IMR-90 (cell line): Measurements from ENCODE around the gene LMAN2L. TPM values are rescaled to one million over a fixed set of nuclear protein-coding genes. Genes with fewer than 3 reads are reported as not detected.

ENCODE experiments used
- ATAC-seq: fragments of 200-7000 bp; cut with Tn5 transposase; 2 replicates; pipeline ENCODE4 v1.9.1; 2020; ENCODE audit warnings: low read depth, mild to moderate bottlenecking, moderate library complexity
- BruUV-seq: library from RNA; stranded (reverse); fragments of 400-500 nt; replicated peaks from 2 replicates; lab custom pipeline; 2021; lab: Mats Ljungman, UMichigan
- CTCF ChIA-PET: fragments of 300-600 bp; formaldehyde crosslinking; extraction: SDS; loops from one replicate; lab custom pipeline; 2021; ENCODE audit warnings: antibody characterized with exemption; lab: Yijun Ruan, JAX
- POLR2A ChIA-PET: fragments of 300-600 bp; sonication (Branson Sonifier 250); formaldehyde crosslinking; loops from one replicate; lab custom pipeline; 2022; ENCODE audit warnings: antibody characterized with exemption; ENCODE audit not compliant: unreplicated experiment; lab: Charles Lee
- DNase-seq: peaks from one replicate; pipeline ENCODE4 v3.0.0; 2013
- H2AFZ ChIP-seq: replicated peaks from 2 replicates; pipeline ENCODE3; 2013; ENCODE audit warnings: low read length, mild to moderate bottlenecking; ENCODE audit not compliant: poor library complexity
- H2AK5ac ChIP-seq: 2 replicates; pipeline ENCODE4 v1.6.1; 2013; ENCODE audit warnings: low read depth, low read length, inconsistent platforms
- H2AK9ac ChIP-seq: replicated peaks from 2 replicates; pipeline ENCODE3; 2013; ENCODE audit warnings: mild to moderate bottlenecking, low read depth, low read length, moderate library complexity; ENCODE audit not compliant: poor library complexity
- H2BK120ac ChIP-seq: 2 replicates; pipeline ENCODE4 v1.6.1; 2013; ENCODE audit warnings: low read depth, low read length, inconsistent platforms
- H2BK15ac ChIP-seq: 3 replicates; pipeline ENCODE4 v1.6.1; 2013; ENCODE audit warnings: low read depth, low read length, inconsistent platforms
- H2BK20ac ChIP-seq: 2 replicates; pipeline ENCODE4 v1.6.1; 2013; ENCODE audit warnings: low read depth, mild to moderate bottlenecking, inconsistent platforms, low read length, moderate library complexity
- H2BK5ac ChIP-seq: 2 replicates; pipeline ENCODE4 v1.6.1; 2013; ENCODE audit warnings: mild to moderate bottlenecking, low read depth, low read length, inconsistent platforms; ENCODE audit not compliant: poor library complexity, severe bottlenecking
- H3K14ac ChIP-seq: replicated peaks from 2 replicates; pipeline ENCODE4 v1.6.1; 2013; ENCODE audit warnings: low read depth, low read length, inconsistent platforms
- H3K18ac ChIP-seq: 2 replicates; pipeline ENCODE4 v1.6.1; 2013; ENCODE audit warnings: low read depth, low read length, control low read depth
- H3K23ac ChIP-seq: 2 replicates; pipeline ENCODE4 v1.6.1; 2013; ENCODE audit warnings: low read depth, low read length, inconsistent platforms
- H3K27ac ChIP-seq: 2 replicates; pipeline ENCODE4 v1.5.1; 2013; ENCODE audit warnings: mild to moderate bottlenecking, control low read depth, low read length; ENCODE audit not compliant: insufficient read depth
- H3K27me3 ChIP-seq: 2 replicates; pipeline ENCODE4 v1.6.1; 2013; ENCODE audit warnings: low read length; ENCODE audit not compliant: control insufficient read depth, insufficient read depth
- H3K36me3 ChIP-seq: 2 replicates; pipeline ENCODE4 v1.6.1; 2013; ENCODE audit warnings: low read length, mixed read lengths; ENCODE audit not compliant: control insufficient read depth, insufficient read depth
- H3K4ac ChIP-seq: 2 replicates; pipeline ENCODE4 v1.6.1; 2013; ENCODE audit warnings: low read depth, low read length, inconsistent platforms
- H3K4me1 ChIP-seq: 2 replicates; pipeline ENCODE4 v1.6.1; 2013; ENCODE audit warnings: low read length, mixed read lengths; ENCODE audit not compliant: control insufficient read depth, insufficient read depth
- H3K4me2 ChIP-seq: 2 replicates; pipeline ENCODE4 v1.6.1; 2013; ENCODE audit warnings: low read depth, mild to moderate bottlenecking, control low read depth, low read length, moderate library complexity
- H3K4me3 ChIP-seq: 2 replicates; pipeline ENCODE4 v1.5.1; 2013; ENCODE audit warnings: low read depth, mild to moderate bottlenecking, control low read depth, low read length, moderate library complexity; ENCODE audit not compliant: insufficient read depth
- H3K56ac ChIP-seq: 2 replicates; pipeline ENCODE4 v1.6.1; 2013; ENCODE audit warnings: low read length, inconsistent platforms; ENCODE audit not compliant: insufficient read depth; ENCODE audit errors: extremely low read depth
- H3K79me1 ChIP-seq, 2 experiments: 2 replicates each; pipeline ENCODE4 v1.6.1; 2013; ENCODE audit warnings: low read length in 2 of 2, inconsistent platforms in 1 of 2, low read depth in 1 of 2
- H3K9ac ChIP-seq: 2 replicates; pipeline ENCODE4 v1.6.1; 2013; ENCODE audit warnings: low read depth, low read length, control low read depth
- H3K9me1 ChIP-seq: 2 replicates; pipeline ENCODE4 v1.6.1; 2013; ENCODE audit warnings: low read length, inconsistent platforms; ENCODE audit not compliant: insufficient read depth
- H3K9me3 ChIP-seq: 2 replicates; pipeline ENCODE4 v1.6.1; 2013; ENCODE audit warnings: low read length; ENCODE audit not compliant: control insufficient read depth, insufficient read depth
- H4K20me1 ChIP-seq: 2 replicates; pipeline ENCODE4 v1.6.1; 2013; ENCODE audit warnings: low read length, inconsistent platforms; ENCODE audit not compliant: insufficient read depth
- H4K5ac ChIP-seq: 2 replicates; pipeline ENCODE4 v1.6.1; 2013; ENCODE audit warnings: mild to moderate bottlenecking, low read depth, low read length, control low read depth
- H4K8ac ChIP-seq, 2 experiments: 2 replicates each; pipeline ENCODE4 v1.6.1; 2013; ENCODE audit warnings: low read depth in 2 of 2, low read length in 2 of 2, control low read depth in 1 of 2, inconsistent platforms in 1 of 2
- H4K91ac ChIP-seq: 2 replicates; pipeline ENCODE4 v1.6.1; 2013; ENCODE audit warnings: low read depth, low read length, inconsistent platforms; ENCODE audit not compliant: insufficient read depth
- BHLHE40 ChIP-seq: fragments of 150-350 bp; IDR thresholded peaks from 2 replicates; pipeline ENCODE4 v1.6.1; 2016; ENCODE audit warnings: mild to moderate bottlenecking, low read depth, low read length
- CEBPB ChIP-seq: IDR thresholded peaks from 2 replicates; pipeline ENCODE4 v1.6.1; 2012; ENCODE audit warnings: low read depth, low read length, improper control_type of control experiment
- CHD1 ChIP-seq: IDR thresholded peaks from 2 replicates; pipeline ENCODE4 v1.6.1; 2012; ENCODE audit warnings: low read depth, low read length, improper control_type of control experiment
- FOS ChIP-seq: fragments of 150-350 bp; IDR thresholded peaks from 2 replicates; pipeline ENCODE4 v1.6.1; 2016; ENCODE audit warnings: low read depth, low read length
- MAFK ChIP-seq: IDR thresholded peaks from 2 replicates; pipeline ENCODE4 v1.6.1; 2012; ENCODE audit warnings: low read depth, low read length, improper control_type of control experiment
- MAZ ChIP-seq: IDR thresholded peaks from 2 replicates; pipeline ENCODE4 v1.6.1; 2012; ENCODE audit warnings: low read depth, mild to moderate bottlenecking, low read length, improper control_type of control experiment, moderate library complexity, borderline replicate concordance
- MXI1 ChIP-seq: IDR thresholded peaks from 2 replicates; pipeline ENCODE4 v1.6.1; 2012; ENCODE audit warnings: low read depth, mild to moderate bottlenecking, low read length, moderate library complexity, borderline replicate concordance
- NFE2L2 ChIP-seq: fragments of 150-350 bp; IDR thresholded peaks from 2 replicates; pipeline ENCODE4 v1.6.1; 2016; ENCODE audit warnings: low read depth, mild to moderate bottlenecking, low read length
- POLR2A ChIP-seq: IDR thresholded peaks from 2 replicates; pipeline ENCODE4 v1.6.1; 2012; ENCODE audit warnings: mild to moderate bottlenecking, low read depth, low read length
- RAD21 ChIP-seq: IDR thresholded peaks from 2 replicates; pipeline ENCODE4 v1.6.1; 2012; ENCODE audit warnings: low read length, improper control_type of control experiment
- RCOR1 ChIP-seq: IDR thresholded peaks from 2 replicates; pipeline ENCODE4 v1.6.1; 2012; ENCODE audit warnings: mild to moderate bottlenecking, low read length, improper control_type of control experiment; ENCODE audit not compliant: insufficient replicate concordance
- RFX5 ChIP-seq: IDR thresholded peaks from 2 replicates; pipeline ENCODE4 v1.8.0; 2012; ENCODE audit warnings: low read depth, mild to moderate bottlenecking, low read length, moderate library complexity
- SMC3 ChIP-seq: fragments of 150-350 bp; IDR thresholded peaks from 2 replicates; pipeline ENCODE4 v1.6.1; 2016; ENCODE audit warnings: low read depth, mild to moderate bottlenecking, antibody characterized with exemption, low read length, moderate library complexity
- WGBS, 2 experiments: methylation state at CpG; one replicate each; pipeline versions ENCODE4 v1.1.5 to v1.1.7; 2013; ENCODE audit warnings: missing lambda C conversion rate in 2 of 2; ENCODE audit not compliant: insufficient read length in 1 of 2; ENCODE audit errors: extremely low coverage in 2 of 2; 5-methylcytosine and 5-hydroxymethylcytosine counted together
- dilution Hi-C: fragments of 300-500 bp; cut with HindIII; formaldehyde crosslinking; loops from one replicate; pipeline ENCODE4 v1.14.3; 2018; ENCODE audit warnings: low sequenced_read_pairs; ENCODE audit not compliant: unreplicated experiment
- in situ Hi-C: fragments of 300-500 bp; cut with MboI; formaldehyde crosslinking; loops from 3 replicates; pipeline ENCODE4 v1.14.3; 2019; ENCODE audit warnings: low sequenced_read_pairs, inconsistent platforms, mixed read lengths
- intact Hi-C: fragments of 100-400 bp; cut with micrococcal nuclease; formaldehyde crosslinking; loops from 2 replicates; pipeline ENCODE4 v1.10.0; 2022
- polyA plus RNA-seq, 3 experiments: library from polyadenylated mRNA; depleted of rRNA; stranded (reverse); fragments of >200 nt; gene quantifications; 2 replicates each; pipeline ENCODE4 v1.2.3, GENCODE V29; 2012; ENCODE audit warnings: low replicate concordance in 1 of 3
- total RNA-seq: library from RNA; depleted of rRNA; stranded (reverse); fragments of >200 nt; gene quantifications from 2 replicates; pipeline ENCODE4 v1.2.3, GENCODE V29; 2012
- TF ChIP-seq, protein P1 (sequence below): fragments of 150-350 bp; IDR thresholded peaks from 2 replicates; pipeline ENCODE4 v1.6.1; 2017; ENCODE audit warnings: mild to moderate bottlenecking, antibody characterized with exemption, low read length, low read depth
- TF ChIP-seq, protein P2 (sequence below): fragments of 150-350 bp; IDR thresholded peaks from 2 replicates; pipeline ENCODE4 v1.6.1; 2016; ENCODE audit warnings: low read depth, mild to moderate bottlenecking, low read length, moderate library complexity, borderline replicate concordance
- TF ChIP-seq, protein P3 (sequence below): conservative IDR thresholded peaks from 2 replicates; pipeline ENCODE4 v1.5.1; 2012; ENCODE audit warnings: mild to moderate bottlenecking, low read depth, low read length, improper control_type of control experiment

Gene LMAN2L
- total and polyA plus RNA-seq, 2 of the 4 experiments (the other 2 are of a cell fraction): 22.5 to 22.9 TPM

DNA sequence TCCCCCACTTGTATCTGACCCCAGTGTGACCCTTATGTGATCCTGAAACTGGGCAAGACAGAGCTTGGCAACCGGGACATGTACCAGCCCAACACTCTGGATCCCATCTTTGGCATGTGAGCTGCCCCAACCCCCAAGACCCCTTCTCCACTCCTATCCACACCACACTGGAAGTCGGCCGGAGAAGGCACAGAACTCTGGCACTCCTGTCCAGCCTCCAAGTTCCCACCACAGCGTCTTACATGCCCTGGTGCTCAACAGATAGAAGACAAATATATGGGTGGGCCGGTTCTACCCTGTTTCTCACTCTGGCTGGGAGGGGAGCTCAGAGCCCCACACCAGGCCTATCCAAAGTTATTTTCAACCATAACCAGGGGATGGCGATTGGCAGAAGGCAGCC lies 40.8 kb downstream of the LMAN2L start:
- no peak overlapping the region for H2BK5ac ChIP-seq
- no peak overlapping the region for H2BK120ac ChIP-seq
- dilution Hi-C loops: no loop called here
- no peak overlapping the region for H3K23ac ChIP-seq
- 100% methylated on average over 2 of the region's 6 CpGs; no CpG with 5 or more reads in 1 of the 2 experiments for WGBS, 2 experiments
- no peak overlapping the region for H3K4me2 ChIP-seq
- no peak overlapping the region for H3K9ac ChIP-seq
- H4K91ac ChIP-seq: no peak overlapping the region
- no peak overlapping the region for H2BK15ac ChIP-seq
- H3K4ac ChIP-seq: no peak overlapping the region
- in situ Hi-C loops: no loop called here
- H3K56ac ChIP-seq: no peak overlapping the region
- H2AK5ac ChIP-seq: no peak overlapping the region
- no peak overlapping the region for H3K4me3 ChIP-seq
- no peaks in the 10 kb centered on the region for H4K20me1 ChIP-seq
- ChIA-PET CTCF (no interaction called here), POLR2A (no interaction called here)
- DNase-seq (no peak), ATAC-seq (no peak)
- H3K27ac ChIP-seq: no peak overlapping the region
- intact Hi-C loops: no loop called here
- no peaks in the 10 kb centered on the region for H3K27me3 ChIP-seq
- no peak overlapping the region for H4K5ac ChIP-seq
- BruUV-seq: no TSS peak
- H3K14ac ChIP-seq: no peak overlapping the region
- no peak overlapping the region for H4K8ac ChIP-seq
- H3K9me1 ChIP-seq: 0 out of 2 replicates have a peak, but pooled peaks cover 13% of the 10 kb centered on the region
- H2AK9ac ChIP-seq: no peak overlapping the region
- TF ChIP-seq, protein P1, sequence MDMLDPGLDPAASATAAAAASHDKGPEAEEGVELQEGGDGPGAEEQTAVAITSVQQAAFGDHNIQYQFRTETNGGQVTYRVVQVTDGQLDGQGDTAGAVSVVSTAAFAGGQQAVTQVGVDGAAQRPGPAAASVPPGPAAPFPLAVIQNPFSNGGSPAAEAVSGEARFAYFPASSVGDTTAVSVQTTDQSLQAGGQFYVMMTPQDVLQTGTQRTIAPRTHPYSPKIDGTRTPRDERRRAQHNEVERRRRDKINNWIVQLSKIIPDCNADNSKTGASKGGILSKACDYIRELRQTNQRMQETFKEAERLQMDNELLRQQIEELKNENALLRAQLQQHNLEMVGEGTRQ: no peak
- TF ChIP-seq RFX5 (no peak), RAD21 (no peak), FOS (no peak), POLR2A (no peak), CEBPB (no peak), MAFK (no peak), CHD1 (no peak), MXI1 (no peak), NFE2L2 (no peak), RCOR1 (no peak), SMC3 (no peak), MAZ (no peak), BHLHE40 (no peak)
- TF ChIP-seq, protein P2, sequence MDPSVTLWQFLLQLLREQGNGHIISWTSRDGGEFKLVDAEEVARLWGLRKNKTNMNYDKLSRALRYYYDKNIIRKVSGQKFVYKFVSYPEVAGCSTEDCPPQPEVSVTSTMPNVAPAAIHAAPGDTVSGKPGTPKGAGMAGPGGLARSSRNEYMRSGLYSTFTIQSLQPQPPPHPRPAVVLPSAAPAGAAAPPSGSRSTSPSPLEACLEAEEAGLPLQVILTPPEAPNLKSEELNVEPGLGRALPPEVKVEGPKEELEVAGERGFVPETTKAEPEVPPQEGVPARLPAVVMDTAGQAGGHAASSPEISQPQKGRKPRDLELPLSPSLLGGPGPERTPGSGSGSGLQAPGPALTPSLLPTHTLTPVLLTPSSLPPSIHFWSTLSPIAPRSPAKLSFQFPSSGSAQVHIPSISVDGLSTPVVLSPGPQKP: no peak
- TF ChIP-seq, protein P3, sequence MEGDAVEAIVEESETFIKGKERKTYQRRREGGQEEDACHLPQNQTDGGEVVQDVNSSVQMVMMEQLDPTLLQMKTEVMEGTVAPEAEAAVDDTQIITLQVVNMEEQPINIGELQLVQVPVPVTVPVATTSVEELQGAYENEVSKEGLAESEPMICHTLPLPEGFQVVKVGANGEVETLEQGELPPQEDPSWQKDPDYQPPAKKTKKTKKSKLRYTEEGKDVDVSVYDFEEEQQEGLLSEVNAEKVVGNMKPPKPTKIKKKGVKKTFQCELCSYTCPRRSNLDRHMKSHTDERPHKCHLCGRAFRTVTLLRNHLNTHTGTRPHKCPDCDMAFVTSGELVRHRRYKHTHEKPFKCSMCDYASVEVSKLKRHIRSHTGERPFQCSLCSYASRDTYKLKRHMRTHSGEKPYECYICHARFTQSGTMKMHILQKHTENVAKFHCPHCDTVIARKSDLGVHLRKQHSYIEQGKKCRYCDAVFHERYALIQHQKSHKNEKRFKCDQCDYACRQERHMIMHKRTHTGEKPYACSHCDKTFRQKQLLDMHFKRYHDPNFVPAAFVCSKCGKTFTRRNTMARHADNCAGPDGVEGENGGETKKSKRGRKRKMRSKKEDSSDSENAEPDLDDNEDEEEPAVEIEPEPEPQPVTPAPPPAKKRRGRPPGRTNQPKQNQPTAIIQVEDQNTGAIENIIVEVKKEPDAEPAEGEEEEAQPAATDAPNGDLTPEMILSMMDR: no peak
- H2BK20ac ChIP-seq: no peak overlapping the region
- peaks cover 3% of the 10 kb centered on the region; the same call in 1 of the 2 replicates for H3K36me3 ChIP-seq
- H2AFZ ChIP-seq: no peak overlapping the region
- H3K18ac ChIP-seq: no peak overlapping the region
- H3K4me1 ChIP-seq: no peaks in the 10 kb centered on the region
- H3K79me1 ChIP-seq: no peaks in the 10 kb centered on the region
- no peaks in the 10 kb centered on the region for H3K9me3 ChIP-seq
